Measurements from ENCODE around the gene ZFYVE28.

GRCh38 chr4:2337896-2338295, 80.5 kb downstream of the ZFYVE28 start:
- TF ChIP-seq CTCF (IDR thresholded peaks at IDR 0.05; ENCODE audit: low read depth, low read length, poor library complexity, severe bottlenecking): no peak
- no peak for TF ChIP-seq EZH2phosphoT487 (IDR thresholded peaks at IDR 0.05; ENCODE audit: borderline replicate concordance, low read length)
